Cardiac fibroblast (primary cell): ENCODE data around the gene OSBPL3.
A peak's percentile ranks its signal among the peaks of the same experiment; 100 is the strongest.

Experiments used
- DNase-seq, 2 donors: peaks; one replicate each; pipeline versions ENCODE4 v3.0.0 to v3.0.0-alpha.2; 2010; ENCODE audit warnings: low read depth in 2 of 2
- H3K4me3 ChIP-seq, 2 donors: replicated peaks in 1 of 2; 1 replicate in 1 of 2; 2 replicates in 1 of 2; pipeline ENCODE4 v1.5.1; 2011; ENCODE audit warnings: low read depth in 2 of 2, low read length in 2 of 2, mild to moderate bottlenecking in 2 of 2, moderate library complexity in 1 of 2
- TF ChIP-seq, protein P1 (sequence below): IDR thresholded peaks from one replicate; pipeline ENCODE4 v1.5.1; 2011; ENCODE audit warnings: low read depth, mild to moderate bottlenecking, low read length, inconsistent platforms

OSBPL3 gene

GRCh38 chr7:24980534-24981170 is 674 bp upstream of the OSBPL3 start:
- H3K4me3 ChIP-seq = peak overlapping the region; percentile 71 to 82
- DNase-seq = peak; percentile 36 to 55
- TF ChIP-seq, protein P1, sequence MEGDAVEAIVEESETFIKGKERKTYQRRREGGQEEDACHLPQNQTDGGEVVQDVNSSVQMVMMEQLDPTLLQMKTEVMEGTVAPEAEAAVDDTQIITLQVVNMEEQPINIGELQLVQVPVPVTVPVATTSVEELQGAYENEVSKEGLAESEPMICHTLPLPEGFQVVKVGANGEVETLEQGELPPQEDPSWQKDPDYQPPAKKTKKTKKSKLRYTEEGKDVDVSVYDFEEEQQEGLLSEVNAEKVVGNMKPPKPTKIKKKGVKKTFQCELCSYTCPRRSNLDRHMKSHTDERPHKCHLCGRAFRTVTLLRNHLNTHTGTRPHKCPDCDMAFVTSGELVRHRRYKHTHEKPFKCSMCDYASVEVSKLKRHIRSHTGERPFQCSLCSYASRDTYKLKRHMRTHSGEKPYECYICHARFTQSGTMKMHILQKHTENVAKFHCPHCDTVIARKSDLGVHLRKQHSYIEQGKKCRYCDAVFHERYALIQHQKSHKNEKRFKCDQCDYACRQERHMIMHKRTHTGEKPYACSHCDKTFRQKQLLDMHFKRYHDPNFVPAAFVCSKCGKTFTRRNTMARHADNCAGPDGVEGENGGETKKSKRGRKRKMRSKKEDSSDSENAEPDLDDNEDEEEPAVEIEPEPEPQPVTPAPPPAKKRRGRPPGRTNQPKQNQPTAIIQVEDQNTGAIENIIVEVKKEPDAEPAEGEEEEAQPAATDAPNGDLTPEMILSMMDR = peak; percentile 3

GRCh38 chr7:24979470-24979862 is 512 bp downstream of the OSBPL3 start:
- peak; percentile 66 to 78 for DNase-seq
- TF ChIP-seq, protein P1 = peak; percentile 34
- H3K4me3 ChIP-seq = peak overlapping the region; percentile 81 to 82

DNA sequence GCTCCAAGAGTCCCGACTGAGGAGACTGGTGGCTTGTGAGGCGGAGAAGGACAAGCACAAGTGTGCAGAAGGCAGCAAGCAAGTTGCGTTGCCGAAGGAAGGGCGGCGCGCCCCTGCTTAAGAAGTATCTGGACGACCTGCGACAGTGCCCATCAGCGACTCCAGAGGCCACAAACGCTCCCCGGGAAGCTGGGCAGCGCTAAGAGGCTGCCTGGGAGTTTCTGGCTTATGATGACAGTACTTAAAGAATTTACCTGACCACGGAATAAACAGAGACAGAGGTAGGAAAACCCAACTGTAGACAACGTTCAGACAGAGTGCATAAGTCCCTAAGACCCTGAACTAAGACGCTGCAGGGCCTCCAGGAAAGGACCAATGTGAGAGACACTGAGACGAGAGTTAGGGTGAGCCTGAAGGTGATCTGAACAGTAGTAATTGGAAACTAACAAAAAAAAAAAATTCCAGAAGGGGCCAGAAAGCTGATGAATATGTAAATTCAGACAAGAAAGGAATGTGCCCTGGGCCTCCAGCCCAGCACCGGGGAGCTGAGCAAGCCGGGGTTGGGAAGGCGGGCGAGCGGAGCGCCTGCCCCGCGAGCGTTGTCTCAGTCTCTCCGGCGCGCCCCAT is 1.0 kb downstream of the OSBPL3 start:
- H3K4me3 ChIP-seq = peak overlapping the region; percentile 81 to 82
- TF ChIP-seq, protein P1 = no peak
- DNase-seq = no peak

DNA sequence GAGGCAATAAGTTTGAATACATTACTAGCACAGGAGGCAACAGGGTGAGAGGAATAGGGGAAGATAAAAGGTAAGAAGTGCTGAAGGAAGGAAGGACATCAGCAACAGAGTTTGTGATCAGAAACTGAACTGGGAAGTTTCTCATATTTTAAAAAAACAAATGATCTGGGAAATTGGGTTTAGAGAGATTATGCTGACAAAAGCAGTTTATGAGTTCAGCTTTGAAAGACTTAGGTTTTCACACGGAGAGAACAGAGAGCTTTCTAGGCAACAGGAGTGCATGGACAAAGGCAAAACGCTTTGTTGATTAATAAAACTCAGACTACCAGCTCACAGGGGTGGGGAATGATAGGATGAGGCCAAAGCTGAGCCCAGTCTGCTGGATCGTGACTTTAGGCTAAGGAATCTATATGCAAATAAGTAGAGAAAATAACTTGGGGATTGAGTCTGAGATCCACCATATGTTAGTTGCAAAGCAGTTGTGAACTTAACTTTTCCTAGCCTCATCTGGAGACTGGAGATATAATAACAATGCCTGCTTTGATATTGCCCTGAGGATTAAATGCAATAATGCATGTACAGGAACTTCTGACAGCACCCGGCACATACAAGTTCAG is 4.2 kb downstream of the OSBPL3 start:
- TF ChIP-seq, protein P1 = no peak
- H3K4me3 ChIP-seq = no peak overlapping the region
- DNase-seq = peak in 1 of 2 donors; percentile 52

DNA sequence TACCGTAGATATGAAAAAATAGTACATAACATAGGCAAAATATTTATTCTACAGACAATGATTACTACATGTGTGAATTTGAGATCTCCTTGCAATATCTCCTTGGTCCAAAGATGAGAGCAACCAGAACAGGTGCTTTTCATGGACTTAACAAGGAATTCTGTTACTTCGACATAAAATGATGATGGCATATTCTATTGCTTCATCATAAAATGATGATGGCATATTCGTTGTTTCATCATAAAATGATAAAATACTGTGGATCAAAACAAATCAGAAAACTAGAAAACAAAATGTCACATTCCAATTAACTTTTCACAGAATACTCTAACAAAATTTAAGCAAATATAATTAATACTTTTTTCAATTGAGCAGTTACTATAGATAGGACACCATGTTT is 4.8 kb downstream of the OSBPL3 start:
- DNase-seq = no peak
- TF ChIP-seq, protein P1 = no peak
- no peak overlapping the region for H3K4me3 ChIP-seq

- TF ChIP-seq, protein P1 = no peak
- no peak for DNase-seq
- H3K4me3 ChIP-seq = no peak overlapping the region
These were observed 5.7 kb downstream of the OSBPL3 start for GRCh38 chr7:24974026-24974832.
